Measurements from ENCODE around the gene KCNA1. TPM values are rescaled to one million over a fixed set of nuclear protein-coding genes. Genes with fewer than 3 reads are reported as not detected.

The KCNA1 gene
- total RNA-seq, 4 donors from 2014 or later = not detected

- TF ChIP-seq CTCF (IDR thresholded peaks at IDR 0.05) (no peak), POLR2A (IDR thresholded peaks at IDR 0.05) (no peak)
- Histone ChIP-seq H3K4me1 (no peaks in the 10 kb centered on the region), H3K4me3 (no peak overlapping the region), H3K9me3 (no peaks in the 10 kb centered on the region), H3K27ac (no peak overlapping the region), H3K36me3 (no peaks in the 10 kb centered on the region), H3K27me3 (peaks cover 0 to 93% (median 0%) of the 10 kb centered on the region in 4 donors)
- no peak for DNase-seq
- intact Hi-C loops (cut with DNase I) = no loop called here
- 47 to 55% methylated on average over 14 to 17 of the region's 17 CpGs for WGBS, 2 donors
These were observed 53.1 kb downstream of the KCNA1 start for GRCh38 chr12:4962539-4963486.

Other genes starting within 250 kb of the KCNA1 start
- under 1 TPM in 2 of 4 donors, not detected in 2; 0.38 to 0.59 TPM for gene GALNT8, start 189.5 kb upstream of the KCNA1 start, total RNA-seq
- gene KCNA5, start 134.0 kb downstream of the KCNA1 start, total RNA-seq = 1 to 10 TPM in 2 of 4 donors, under 1 TPM in 1, not detected in 1; 0.13 to 8.2 (median 1.8) TPM